B cell (primary cell): Measurements from ENCODE around the gene MTMR4.

Source experiments
- EZH2 ChIP-seq: IDR thresholded peaks from 2 replicates; pipeline ENCODE4 v1.6.1; 2012; ENCODE audit warnings: borderline replicate concordance, low read depth, mild to moderate bottlenecking, moderate library complexity, low read length; ENCODE audit not compliant: insufficient read depth, poor library complexity, severe bottlenecking
- TF ChIP-seq, protein P1 (sequence below): fragments of 200-600 bp; IDR thresholded peaks from one replicate; pipeline ENCODE4 v1.8.0; 2022; ENCODE audit warnings: antibody characterized with exemption, mild to moderate bottlenecking

DNA sequence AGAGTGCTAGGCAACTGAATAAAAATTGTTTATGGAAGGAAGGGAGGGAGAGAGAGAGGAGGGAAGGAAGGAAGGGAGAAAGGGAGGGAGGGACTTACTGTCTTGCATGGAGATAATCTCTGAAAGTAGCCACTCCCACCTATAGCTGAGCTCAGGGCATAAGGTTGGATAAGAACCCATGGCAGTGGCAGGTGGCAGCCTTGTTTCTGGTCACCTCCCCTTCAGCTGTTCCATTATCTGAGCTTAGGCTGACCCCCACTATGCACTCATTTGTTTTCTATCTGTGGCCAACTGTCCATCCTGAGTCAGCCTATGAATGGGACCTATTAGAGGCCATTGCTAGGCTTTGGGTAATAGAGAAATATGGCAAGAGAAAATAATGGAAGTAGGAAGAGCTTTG is 25.3 kb upstream of the MTMR4 start:
- TF ChIP-seq, protein P1, sequence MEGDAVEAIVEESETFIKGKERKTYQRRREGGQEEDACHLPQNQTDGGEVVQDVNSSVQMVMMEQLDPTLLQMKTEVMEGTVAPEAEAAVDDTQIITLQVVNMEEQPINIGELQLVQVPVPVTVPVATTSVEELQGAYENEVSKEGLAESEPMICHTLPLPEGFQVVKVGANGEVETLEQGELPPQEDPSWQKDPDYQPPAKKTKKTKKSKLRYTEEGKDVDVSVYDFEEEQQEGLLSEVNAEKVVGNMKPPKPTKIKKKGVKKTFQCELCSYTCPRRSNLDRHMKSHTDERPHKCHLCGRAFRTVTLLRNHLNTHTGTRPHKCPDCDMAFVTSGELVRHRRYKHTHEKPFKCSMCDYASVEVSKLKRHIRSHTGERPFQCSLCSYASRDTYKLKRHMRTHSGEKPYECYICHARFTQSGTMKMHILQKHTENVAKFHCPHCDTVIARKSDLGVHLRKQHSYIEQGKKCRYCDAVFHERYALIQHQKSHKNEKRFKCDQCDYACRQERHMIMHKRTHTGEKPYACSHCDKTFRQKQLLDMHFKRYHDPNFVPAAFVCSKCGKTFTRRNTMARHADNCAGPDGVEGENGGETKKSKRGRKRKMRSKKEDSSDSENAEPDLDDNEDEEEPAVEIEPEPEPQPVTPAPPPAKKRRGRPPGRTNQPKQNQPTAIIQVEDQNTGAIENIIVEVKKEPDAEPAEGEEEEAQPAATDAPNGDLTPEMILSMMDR = no peak
- TF ChIP-seq EZH2 = no peak
